ENCODE data around the gene SMARCA4. TPM values are rescaled to one million over a fixed set of nuclear protein-coding genes. Genes with fewer than 3 reads are reported as not detected.

SMARCA4 gene
- total and polyA plus RNA-seq, 2 donors from 2014 or later: 59.8 to 124 TPM

GRCh38 chr19:10920781-10921180 is 40.0 kb upstream of the SMARCA4 start:
- Histone ChIP-seq H3K4me1 (ENCODE audit: control insufficient read depth in 2 of 3, insufficient read depth in 2 of 3, low read depth in 1 of 3, low read length in 3 of 3) (no peaks in the 10 kb centered on the region), H3K9me3 (ENCODE audit: control insufficient read depth in 2 of 3, insufficient read depth in 1 of 3, low read length in 3 of 3) (no peaks in the 10 kb centered on the region), H3K27me3 (ENCODE audit: control insufficient read depth, insufficient read depth, low read length) (no peaks in the 10 kb centered on the region), H3K36me3 (ENCODE audit: control insufficient read depth in 2 of 3, insufficient read depth in 3 of 3, low read length in 3 of 3) (peaks cover 0 to 24% (median 9%) of the 10 kb centered on the region in 3 donors), H3K9ac (ENCODE audit: low read length in 3 of 3) (no peak overlapping the region), H3K27ac (ENCODE audit: low read depth in 2 of 2, low read length in 2 of 2) (no peak overlapping the region), H3K4me3 (ENCODE audit: low read length in 3 of 3) (no peak overlapping the region)
- TF ChIP-seq CTCF (IDR thresholded peaks at IDR 0.05; ENCODE audit: borderline replicate concordance, extremely low read depth, insufficient read depth): no peak
- intact Hi-C loops (cut with DNase I): no loop called here
- FAIRE-seq (no peak), DNase-seq (no peak)

GRCh38 chr19:10921199-10921909 is 39.5 kb upstream of the SMARCA4 start:
- DNase-seq (peak in 1 of 5 donors; percentile 73), FAIRE-seq (no peak)
- Histone ChIP-seq H3K27ac (ENCODE audit: low read depth in 2 of 2, low read length in 2 of 2) (no peak overlapping the region), H3K27me3 (ENCODE audit: control insufficient read depth, insufficient read depth, low read length) (no peaks in the 10 kb centered on the region), H3K36me3 (ENCODE audit: control insufficient read depth in 2 of 3, insufficient read depth in 3 of 3, low read length in 3 of 3) (peaks cover 0 to 24% (median 9%) of the 10 kb centered on the region in 3 donors), H3K4me1 (ENCODE audit: control insufficient read depth in 2 of 3, insufficient read depth in 2 of 3, low read depth in 1 of 3, low read length in 3 of 3) (no peaks in the 10 kb centered on the region), H3K9ac (ENCODE audit: low read length in 3 of 3) (no peak overlapping the region), H3K9me3 (ENCODE audit: control insufficient read depth in 2 of 3, insufficient read depth in 1 of 3, low read length in 3 of 3) (no peaks in the 10 kb centered on the region), H3K4me3 (ENCODE audit: low read length in 3 of 3) (no peak overlapping the region)
- no peak for TF ChIP-seq CTCF (IDR thresholded peaks at IDR 0.05; ENCODE audit: borderline replicate concordance, extremely low read depth, insufficient read depth)
- intact Hi-C loops (cut with DNase I): no loop called here

- H3K9ac ChIP-seq (ENCODE audit: low read length in 3 of 3): no peak overlapping the region
- no peaks in the 10 kb centered on the region for H3K4me1 ChIP-seq (ENCODE audit: control insufficient read depth in 2 of 3, insufficient read depth in 2 of 3, low read depth in 1 of 3, low read length in 3 of 3)
- DNase-seq (peak in 1 of 5 donors; percentile 76), FAIRE-seq (no peak)
- no peak for TF ChIP-seq CTCF (IDR thresholded peaks at IDR 0.05; ENCODE audit: borderline replicate concordance, extremely low read depth, insufficient read depth)
- no peaks in the 10 kb centered on the region for H3K9me3 ChIP-seq (ENCODE audit: control insufficient read depth in 2 of 3, insufficient read depth in 1 of 3, low read length in 3 of 3)
- no peak overlapping the region for H3K27ac ChIP-seq (ENCODE audit: low read depth in 2 of 2, low read length in 2 of 2)
- H3K36me3 ChIP-seq (ENCODE audit: control insufficient read depth in 2 of 3, insufficient read depth in 3 of 3, low read length in 3 of 3): peaks cover 0 to 24% (median 9%) of the 10 kb centered on the region in 3 donors
- intact Hi-C loops (cut with DNase I): no loop called here
- no peaks in the 10 kb centered on the region for H3K27me3 ChIP-seq (ENCODE audit: control insufficient read depth, insufficient read depth, low read length)
- H3K4me3 ChIP-seq (ENCODE audit: low read length in 3 of 3): no peak overlapping the region
Measured at GRCh38 chr19:10921910-10922637, 38.8 kb upstream of the SMARCA4 start.

Measured in kidney (tissue), 14 donors.